ELR (cell line): ENCODE data around the gene ZNF436.
A peak's percentile ranks its signal among the peaks of the same experiment; 100 is the strongest.
"Not testable (repeated sequence)": the region's sequence is repeated elsewhere in the genome, so short reads cannot be mapped to it uniquely, and the experiment has no call there.

Experiments used
- DNase-seq: peaks from one replicate; pipeline ENCODE4 v3.0.0-alpha.2; 2015; ENCODE audit warnings: low read depth

The ZNF436 gene

GRCh38 chr1:23392125-23392855 is 22.7 kb upstream of the ZNF436 start:
- DNase-seq, result peak; percentile 9

- no peak for DNase-seq
These were observed 20.2 kb upstream of the ZNF436 start for GRCh38 chr1:23389837-23390321.

- DNase-seq, result no peak
These were observed 17.9 kb upstream of the ZNF436 start for GRCh38 chr1:23387494-23387893.

GRCh38 chr1:23385119-23385621 is 15.5 kb upstream of the ZNF436 start:
- DNase-seq, result no peak

DNA sequence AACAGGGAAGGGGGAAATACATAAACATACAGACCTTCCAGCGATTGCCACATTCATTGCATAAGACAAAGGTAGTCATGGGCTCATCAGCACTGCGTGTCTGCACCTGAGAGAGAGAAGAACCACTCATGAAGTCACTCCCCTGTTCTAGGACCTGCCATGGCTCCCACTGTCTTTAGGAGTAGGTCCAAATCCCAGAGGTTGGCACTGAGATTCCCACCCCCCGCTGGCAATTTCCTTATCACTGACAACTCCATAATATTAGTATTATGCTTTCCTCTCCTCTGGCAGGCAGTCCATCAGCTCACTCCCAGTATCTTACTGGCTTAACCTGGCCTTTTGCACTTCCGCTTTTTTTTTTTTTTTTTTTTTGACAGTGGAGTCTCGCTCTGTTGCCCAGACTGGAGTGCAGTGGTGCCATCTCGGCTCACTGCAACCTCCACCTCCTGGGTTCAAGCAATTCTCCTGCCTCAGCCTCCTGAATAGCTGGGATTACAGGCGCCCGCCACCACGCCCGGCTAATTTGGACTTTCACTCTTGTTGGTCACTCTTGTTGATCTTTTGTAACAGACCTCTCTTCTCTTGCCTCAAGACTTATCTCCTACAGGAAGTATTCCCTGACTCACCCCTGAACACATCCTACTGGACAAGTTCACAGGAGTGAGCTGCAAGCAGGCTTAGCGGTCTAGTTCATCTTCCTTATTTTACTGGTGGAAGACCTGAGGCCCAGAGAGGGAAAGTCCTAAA is 14.8 kb upstream of the ZNF436 start:
- DNase-seq, result peak; percentile 88

DNA sequence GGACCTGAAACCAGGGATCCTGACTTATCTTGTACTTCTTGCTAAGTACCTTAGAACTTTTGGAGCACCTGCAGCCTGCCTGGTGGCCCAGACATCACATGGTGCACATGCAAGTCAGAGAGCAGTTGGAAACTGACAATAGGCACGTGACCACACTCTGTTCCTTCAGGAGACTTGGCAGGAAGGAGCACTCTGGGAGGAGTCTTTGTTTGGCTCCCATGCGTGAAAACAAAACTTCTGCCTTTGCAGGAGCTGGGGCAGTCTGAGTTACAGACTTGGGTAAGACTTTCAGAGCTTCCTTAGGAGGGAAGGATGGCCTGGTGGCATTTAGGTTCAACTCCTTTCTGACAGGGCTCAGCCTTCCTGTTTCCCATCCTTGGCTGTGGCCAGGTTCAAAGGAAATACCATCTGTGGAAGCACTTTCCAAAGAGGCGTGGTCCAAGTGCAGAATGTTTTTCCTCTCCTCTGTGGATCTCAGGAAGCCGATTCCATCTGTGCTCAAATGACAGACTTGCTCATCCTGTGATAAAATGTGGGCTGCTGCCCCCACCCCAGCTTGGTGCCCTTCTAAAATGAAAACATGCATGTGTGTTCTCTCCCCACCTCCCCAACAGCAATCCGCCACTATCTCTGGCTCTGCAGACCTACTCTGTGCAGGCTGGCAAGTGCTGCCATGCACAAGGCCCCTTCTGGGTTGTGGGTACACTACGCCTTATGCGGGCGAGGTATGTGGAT is 14.1 kb upstream of the ZNF436 start:
- no peak for DNase-seq

- no peak for DNase-seq
These were observed 11.7 kb upstream of the ZNF436 start for GRCh38 chr1:23381233-23381885.

DNA sequence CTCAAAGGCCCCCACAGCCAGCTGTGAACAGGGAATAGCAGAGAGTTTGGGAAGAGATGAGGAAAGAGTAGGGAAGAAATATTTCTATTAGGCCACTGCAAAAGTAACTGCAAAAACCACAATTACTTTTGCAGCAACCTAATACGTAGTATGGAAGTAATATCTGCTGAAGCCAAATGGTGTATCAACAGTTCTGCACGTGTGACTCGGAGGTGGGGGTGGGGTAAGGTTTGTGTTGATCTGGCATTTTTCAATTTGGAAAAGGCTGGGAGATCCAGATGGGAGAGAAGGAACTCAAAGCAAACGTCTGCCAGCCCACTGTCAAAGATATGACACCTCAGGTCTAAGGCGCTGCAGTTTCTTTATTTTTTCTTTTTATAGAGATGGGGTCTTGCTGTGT is 11.1 kb upstream of the ZNF436 start:
- DNase-seq, result no peak

- DNase-seq, result not testable (repeated sequence)
These were observed 10.6 kb upstream of the ZNF436 start for GRCh38 chr1:23380236-23380635.

- DNase-seq, result peak; percentile 94
These were observed 7.5 kb upstream of the ZNF436 start for GRCh38 chr1:23376890-23377811.

GRCh38 chr1:23374079-23374735 is 4.6 kb upstream of the ZNF436 start:
- not testable (repeated sequence) for DNase-seq

- no peak for DNase-seq
These were observed 2.6 kb upstream of the ZNF436 start for GRCh38 chr1:23371987-23372880.

DNA sequence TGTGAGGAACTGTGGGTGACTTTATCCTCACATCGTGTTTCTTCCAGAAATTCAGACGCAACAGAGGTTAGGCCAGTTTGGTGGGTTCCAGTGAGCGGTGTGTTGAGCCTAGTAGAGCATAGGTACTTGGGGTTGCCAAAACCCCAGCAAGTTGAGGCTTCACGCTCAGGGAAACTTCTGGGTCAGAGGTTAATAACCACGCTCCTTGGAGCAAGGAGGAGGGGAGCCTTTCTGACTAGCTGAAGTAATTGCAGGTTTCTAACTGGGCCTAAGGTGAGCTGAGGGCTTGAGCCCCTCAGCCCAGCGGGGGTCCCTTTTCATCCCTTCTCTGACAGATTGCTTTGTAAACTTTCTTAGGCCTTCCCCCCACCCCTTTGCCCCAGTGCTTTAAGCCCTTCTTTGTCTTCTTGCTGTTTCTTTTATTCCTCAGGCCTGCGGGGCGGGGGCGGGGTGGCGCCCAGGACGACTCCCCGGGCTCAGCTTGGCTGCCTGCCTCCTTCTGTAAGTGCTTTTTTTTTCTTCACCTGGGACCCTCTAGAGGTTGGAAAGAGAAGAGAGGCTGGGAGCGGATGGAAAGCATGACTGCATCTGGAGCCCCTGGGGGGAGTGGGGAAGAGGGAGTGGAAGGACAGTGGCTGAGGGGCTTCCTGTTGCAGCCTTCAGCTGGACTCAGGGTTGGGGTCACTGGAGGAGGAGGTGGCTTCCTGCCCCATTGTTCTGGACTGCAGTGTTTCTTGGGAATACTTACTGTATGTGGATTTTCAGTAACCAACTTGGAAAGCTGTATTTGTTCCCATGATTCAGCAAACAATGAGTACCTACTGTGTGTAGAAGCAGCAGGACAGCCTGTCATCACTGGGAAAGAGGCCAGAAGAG is 1.3 kb upstream of the ZNF436 start:
- DNase-seq, result no peak

DNA sequence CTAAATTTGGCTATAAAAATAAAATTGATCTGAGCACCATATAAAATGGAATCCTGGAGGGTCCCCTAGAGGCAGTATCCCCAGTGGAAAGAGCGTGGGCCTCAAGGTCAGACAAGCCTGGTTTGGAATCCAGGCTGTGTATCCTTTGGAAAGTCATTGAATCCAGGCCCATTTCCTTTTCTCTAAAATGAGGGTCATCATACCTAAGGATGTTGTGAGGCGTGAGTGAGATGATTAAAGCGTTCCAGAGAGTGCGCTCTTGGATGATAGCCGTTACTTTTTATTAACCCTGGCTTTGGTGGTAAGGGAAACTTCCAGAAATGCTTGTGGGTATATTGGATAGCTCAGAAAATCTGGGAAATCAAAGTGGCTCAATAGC is 683 bp upstream of the ZNF436 start:
- DNase-seq, result no peak

- peak; percentile 93 for DNase-seq
These were observed 888 bp downstream of the ZNF436 start for GRCh38 chr1:23368562-23369334.

- peak; percentile 99 for DNase-seq
These were observed 1.7 kb downstream of the ZNF436 start for GRCh38 chr1:23367791-23368561.

- no peak for DNase-seq
These were observed 2.2 kb downstream of the ZNF436 start for GRCh38 chr1:23367451-23367790.
